A549 (cell line): ENCODE data around the gene CYB561. TPM values are rescaled to one million over a fixed set of nuclear protein-coding genes. Genes with fewer than 3 reads are reported as not detected.

Source experiments
- ATAC-seq, 2 experiments: fragments of 200-7000 bp in 1 of 2; fragments of >200 bp in 1 of 2; cut with Nextera tagmentation in 1 of 2; cut with Tn5 transposase in 1 of 2; 3 replicates each; pipeline versions ENCODE4 v1.8.0 to v1.9.1; 2018 to 2020; ENCODE audit warnings: mild to moderate bottlenecking in 1 of 2, moderate library complexity in 1 of 2
- CTCF ChIA-PET: fragments of 300-600 bp; sonication (Branson Sonifier 250); formaldehyde crosslinking; extraction: SDS; loops from one replicate; lab custom pipeline; 2021; ENCODE audit warnings: antibody characterized with exemption, inconsistent platforms; lab: Yijun Ruan, JAX
- POLR2A ChIA-PET: fragments of 350-600 bp; formaldehyde crosslinking; extraction: SDS; loops from one replicate; lab custom pipeline; 2021; ENCODE audit warnings: antibody characterized with exemption, inconsistent platforms; lab: Yijun Ruan, JAX
- DNase-seq, 2 experiments: peaks; one replicate each; pipeline versions ENCODE4 v3.0.0 to v3.0.0-alpha.2; 2011 to 2016; ENCODE audit warnings: low read depth in 1 of 2, low spot score in 1 of 2
- FAIRE-seq: peaks from 2 replicates; lab custom pipeline; 2011; peaks lifted over from hg19 to GRCh38; lab: Jason Lieb, UNC
- H3K27ac ChIP-seq, 2 experiments: fragments of >200 bp; sonication (Bioruptor Twin); formaldehyde crosslinking; 3 replicates each; pipeline ENCODE4 v1.5.1; 2016 to 2017
- H3K4me1 ChIP-seq: fragments of >200 bp; sonication (Bioruptor Twin); formaldehyde crosslinking; 3 replicates; pipeline ENCODE4 v1.6.1; 2016
- H3K4me2 ChIP-seq: fragments of >200 bp; sonication (Bioruptor Twin); formaldehyde crosslinking; 3 replicates; pipeline ENCODE4 v1.6.1; 2016
- H3K4me3 ChIP-seq: fragments of >200 bp; sonication (Bioruptor Twin); formaldehyde crosslinking; 3 replicates; pipeline ENCODE4 v1.5.1; 2016
- H3K9me3 ChIP-seq: fragments of >200 bp; sonication (Bioruptor Twin); formaldehyde crosslinking; 3 replicates; pipeline ENCODE4 v1.6.1; 2016
- CBX2 ChIP-seq: fragments of 200-600 bp; sonication (generic); IDR thresholded peaks from 2 replicates; pipeline ENCODE4 v1.6.1; 2016; ENCODE audit warnings: low read depth, mild to moderate bottlenecking, borderline replicate concordance
- CHD2 ChIP-seq: fragments of 150-350 bp; IDR thresholded peaks from 2 replicates; pipeline ENCODE4 v1.6.1; 2014; ENCODE audit warnings: low read length; ENCODE audit not compliant: partially characterized antibody
- CTCF ChIP-seq: fragments of >200 bp; sonication (Bioruptor Twin); formaldehyde crosslinking; IDR thresholded peaks from 3 replicates; pipeline ENCODE4 v1.5.1; 2016
- EHF ChIP-seq: fragments of 250-450 bp; sonication (Bioruptor Pico); IDR thresholded peaks from 2 replicates; pipeline ENCODE4 v1.5.0; 2020; ENCODE audit warnings: mild to moderate bottlenecking
- ELK1 ChIP-seq: fragments of 150-350 bp; IDR thresholded peaks from 2 replicates; pipeline ENCODE4 v1.6.1; 2014; ENCODE audit warnings: low read depth, mild to moderate bottlenecking, low read length
- EP300 ChIP-seq, 2 experiments: fragments of >200 bp; sonication (Bioruptor Twin); formaldehyde crosslinking; IDR thresholded peaks; 2 replicates in 1 of 2; 3 replicates in 1 of 2; pipeline ENCODE4 v1.6.1; 2016 to 2017
- ESRRA ChIP-seq: fragments of 150-350 bp; IDR thresholded peaks from 2 replicates; pipeline ENCODE4 v1.6.1; 2014; ENCODE audit warnings: mild to moderate bottlenecking, low read length, borderline replicate concordance
- FOSB ChIP-seq: fragments of 250-450 bp; sonication (Bioruptor Pico); IDR thresholded peaks from 2 replicates; pipeline ENCODE4 v1.5.0; 2020; ENCODE audit warnings: mild to moderate bottlenecking, moderate library complexity
- HES2 ChIP-seq: fragments of >200 bp; sonication (Bioruptor Twin); formaldehyde crosslinking; IDR thresholded peaks from 2 replicates; pipeline ENCODE4 v1.6.1; 2016
- HMGXB4 ChIP-seq: fragments of 250-450 bp; sonication (Bioruptor Pico); IDR thresholded peaks from 2 replicates; pipeline ENCODE4 v1.5.0; 2021; ENCODE audit warnings: mild to moderate bottlenecking, moderate library complexity, borderline replicate concordance
- HOXB5 ChIP-seq: fragments of 250-450 bp; sonication (Bioruptor Pico); IDR thresholded peaks from 2 replicates; pipeline ENCODE4 v1.5.0; 2020; ENCODE audit warnings: mild to moderate bottlenecking, moderate library complexity
- MYC ChIP-seq: IDR thresholded peaks from 2 replicates; pipeline ENCODE4 v1.6.1; 2012; ENCODE audit warnings: mild to moderate bottlenecking, inconsistent platforms, low read length, improper control_type of control experiment, borderline replicate concordance
- NR3C1 ChIP-seq: fragments of >200 bp; sonication (Bioruptor Twin); formaldehyde crosslinking; IDR thresholded peaks from 3 replicates; pipeline ENCODE4 v1.6.1; 2017
- POLR2AphosphoS2 ChIP-seq: conservative IDR thresholded peaks from 2 replicates; pipeline ENCODE4 v1.6.1; 2012; ENCODE audit warnings: low read length, improper control_type of control experiment, inconsistent platforms
- RARB ChIP-seq: fragments of 250-450 bp; sonication (Bioruptor Pico); IDR thresholded peaks from 2 replicates; pipeline ENCODE4 v1.8.0; 2021; ENCODE audit warnings: mild to moderate bottlenecking, moderate library complexity
- RCOR1 ChIP-seq: fragments of 150-350 bp; IDR thresholded peaks from 2 replicates; pipeline ENCODE4 v1.6.1; 2014; ENCODE audit warnings: antibody characterized with exemption, low read length, low read depth
- REST ChIP-seq: fragments of 200-600 bp; sonication (generic); IDR thresholded peaks from 2 replicates; pipeline ENCODE4 v1.6.1; 2016; ENCODE audit warnings: antibody characterized with exemption, mild to moderate bottlenecking, moderate library complexity
- SMC3 ChIP-seq: fragments of >200 bp; sonication (Bioruptor Twin); formaldehyde crosslinking; IDR thresholded peaks from 3 replicates; pipeline ENCODE4 v1.6.1; 2018; ENCODE audit warnings: inconsistent platforms
- USF2 ChIP-seq: fragments of 450-650 bp; IDR thresholded peaks from 2 replicates; pipeline ENCODE4 v1.6.1; 2014; ENCODE audit warnings: antibody characterized with exemption
- ZC3H11A ChIP-seq: fragments of 450-650 bp; IDR thresholded peaks from 2 replicates; pipeline ENCODE4 v1.6.1; 2014; ENCODE audit warnings: antibody characterized with exemption, mild to moderate bottlenecking
- ZFP36 ChIP-seq: fragments of 450-650 bp; IDR thresholded peaks from 2 replicates; pipeline ENCODE4 v1.6.1; 2014; ENCODE audit warnings: borderline replicate concordance; ENCODE audit not compliant: partially characterized antibody
- ZSCAN20 ChIP-seq: fragments of 250-450 bp; sonication (Bioruptor Pico); IDR thresholded peaks from 2 replicates; pipeline ENCODE4 v1.8.0; 2022; ENCODE audit warnings: mild to moderate bottlenecking, moderate library complexity
- WGBS: methylation state at CpG from one replicate; pipeline ENCODE4 v1.1.6; 2017; ENCODE audit errors: missing lambda C conversion rate; 5-methylcytosine and 5-hydroxymethylcytosine counted together
- polyA plus RNA-seq, 4 experiments: library from polyadenylated mRNA; depleted of rRNA in 3 of 4; stranded (reverse); fragments of >200 nt; fragmentation: RNase III in 1 of 4; extraction: RNeasy Plus Mini Kit Qiagen cat#74134 plus additional on column Dnase treatment in 1 of 4; gene quantifications; 2 replicates in 3 of 4; 3 replicates in 1 of 4; pipeline ENCODE4 v1.2.3, GENCODE V29; 2011 to 2017

Gene CYB561
- polyA plus RNA-seq, 2 of the 4 experiments (the other 2 are of a cell fraction) = 16.6 to 27.2 TPM

- H3K9me3 ChIP-seq = no peaks in the 10 kb centered on the region
- TF ChIP-seq RARB (CRISPR knock-in tag) = no peak
- TF ChIP-seq ZC3H11A = no peak
- no peak for TF ChIP-seq NR3C1
- no peak for TF ChIP-seq SMC3
- TF ChIP-seq EP300 (IDR thresholded peaks at IDR 0.05) = no peak
- no peak for TF ChIP-seq RCOR1
- no peak for TF ChIP-seq CHD2
- TF ChIP-seq ESRRA = no peak
- TF ChIP-seq POLR2AphosphoS2 = no peak
- no peak for TF ChIP-seq FOSB (CRISPR knock-in tag)
- no peak for TF ChIP-seq MYC
- TF ChIP-seq CBX2 = no peak
- no peak for DNase-seq
- no peak for ATAC-seq
- no peak overlapping the region for H3K27ac ChIP-seq
- H3K4me2 ChIP-seq = no peak overlapping the region
- ChIA-PET CTCF (interaction anchor here (0.5 to 5.2 kb wide), 3 partner anchors 11 to 1224 kb away, joined by 3 to 35 read pairs (median 20); partner anchors contain the start of gene ACE), POLR2A (interaction anchor here (0.5 kb wide), 1 partner anchor 61 kb away, joined by 3 read pairs; no protein-coding TSS in a partner anchor)
- H3K4me3 ChIP-seq = no peak overlapping the region
- no peaks in the 10 kb centered on the region for H3K4me1 ChIP-seq
- WGBS = 68% methylated on average over 4 of the region's 10 CpGs
- no peak for FAIRE-seq
Measured at GRCh38 chr17:63488851-63489250, 42.7 kb upstream of the CYB561 start.

GRCh38 chr17:63487014-63487339 lies 40.9 kb upstream of the CYB561 start:
- H3K27ac ChIP-seq = no peak overlapping the region
- POLR2A ChIA-PET = interaction anchor here (1.1 kb wide), 1 partner anchor 68 kb away, joined by 3 read pairs; no protein-coding TSS in a partner anchor
- WGBS = 51% methylated on average over 11 of the region's 11 CpGs
- no peaks in the 10 kb centered on the region for H3K4me1 ChIP-seq
- ATAC-seq = no peak
- TF ChIP-seq ZSCAN20 (CRISPR knock-in tag) (no peak), USF2 (no peak), HES2 (no peak), POLR2AphosphoS2 (no peak), HOXB5 (CRISPR knock-in tag) (no peak), EHF (no peak)
- TF ChIP-seq, all 56 proteins: peak for 0
- Histone ChIP-seq H3K4me3 (no peak overlapping the region), H3K4me2 (no peak overlapping the region), H3K9me3 (no peaks in the 10 kb centered on the region)
- FAIRE-seq (no peak), DNase-seq (no peak)
- CTCF ChIA-PET = interaction anchor here (1.0 to 5.2 kb wide), 11 partner anchors 9 to 126 kb away, joined by 3 to 35 read pairs (median 3); partner anchors contain the start of gene ACE

- Histone ChIP-seq H3K4me1 (no peaks in the 10 kb centered on the region), H3K4me2 (no peak overlapping the region), H3K4me3 (no peak overlapping the region), H3K27ac (no peak overlapping the region), H3K9me3 (no peaks in the 10 kb centered on the region)
- FAIRE-seq (no peak), DNase-seq (no peak), ATAC-seq (0 out of 6 replicates have a peak, but pooled peaks of 1 of the 2 experiments have one; percentile 3)
- POLR2A ChIA-PET = interaction anchor here (1.1 kb wide), 1 partner anchor 67 kb away, joined by 3 read pairs; no protein-coding TSS in a partner anchor
- WGBS = 75% methylated on average over 12 of the region's 12 CpGs
- CTCF ChIA-PET = interaction anchor here (1.0 to 5.2 kb wide), 9 partner anchors 8 to 126 kb away, joined by 3 to 35 read pairs (median 4); partner anchors contain the start of gene ACE
- TF ChIP-seq POLR2AphosphoS2 (no peak), HMGXB4 (CRISPR knock-in tag) (no peak), ZFP36 (no peak), CTCF (no peak), CHD2 (no peak), REST (no peak), ELK1 (no peak)
Measured at GRCh38 chr17:63486317-63487013, 40.4 kb upstream of the CYB561 start.
